GM19324 (cell line): ENCODE data around the gene WASF1.
"Not testable (repeated sequence)": the region's sequence is repeated elsewhere in the genome, so short reads cannot be mapped to it uniquely, and the experiment has no call there.

ENCODE experiments used
- ATAC-seq: cut with Tn5 transposase; IDR thresholded peaks from one replicate; pipeline ENCODE4 v1.9.1; 2021; ENCODE audit warnings: mild to moderate bottlenecking, moderate library complexity; ENCODE audit not compliant: unreplicated experiment, low FRiP score

WASF1 gene

GRCh38 chr6:110095101-110095500 is 84.4 kb downstream of the WASF1 start:
- ATAC-seq, result no peak

DNA sequence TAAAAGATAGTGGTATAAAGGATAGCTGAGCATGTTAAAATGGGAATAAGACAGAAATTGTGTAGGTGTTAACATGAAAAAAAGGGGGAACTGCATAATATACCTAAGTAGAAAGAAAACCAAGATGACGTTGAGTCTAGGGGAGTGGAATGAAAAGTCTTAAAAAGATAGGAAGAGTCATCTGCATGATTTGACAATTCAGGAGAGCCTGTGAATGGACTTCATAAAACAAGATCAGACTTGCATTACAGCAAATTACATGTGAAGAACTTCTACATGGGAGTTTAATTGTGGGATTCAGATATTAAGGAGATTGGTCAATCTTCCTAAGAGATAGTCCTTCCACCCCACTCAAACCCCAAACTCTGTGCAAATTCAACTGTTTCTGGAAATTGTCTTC is 85.5 kb downstream of the WASF1 start:
- ATAC-seq, result no peak

GRCh38 chr6:110090876-110091275 is 88.6 kb downstream of the WASF1 start:
- ATAC-seq, result no peak

DNA sequence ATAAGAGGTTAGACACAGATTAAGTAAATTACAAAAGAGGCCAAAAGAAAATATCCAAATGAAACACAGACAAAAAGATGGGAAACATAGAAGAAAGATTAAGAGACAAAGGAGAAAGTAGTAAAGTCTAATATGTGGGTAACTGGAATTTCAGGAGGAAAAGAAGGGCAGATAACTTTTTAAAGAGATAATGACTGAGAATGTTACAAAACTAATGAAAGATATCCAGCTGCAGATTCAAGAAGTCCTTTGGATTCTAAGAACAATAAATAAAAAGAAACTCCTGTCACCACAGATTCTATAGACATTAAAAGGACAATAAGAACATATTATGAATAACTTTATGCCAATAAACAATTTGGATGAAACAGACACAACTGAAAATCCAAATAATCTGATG is 90.1 kb downstream of the WASF1 start:
- no peak for ATAC-seq

DNA sequence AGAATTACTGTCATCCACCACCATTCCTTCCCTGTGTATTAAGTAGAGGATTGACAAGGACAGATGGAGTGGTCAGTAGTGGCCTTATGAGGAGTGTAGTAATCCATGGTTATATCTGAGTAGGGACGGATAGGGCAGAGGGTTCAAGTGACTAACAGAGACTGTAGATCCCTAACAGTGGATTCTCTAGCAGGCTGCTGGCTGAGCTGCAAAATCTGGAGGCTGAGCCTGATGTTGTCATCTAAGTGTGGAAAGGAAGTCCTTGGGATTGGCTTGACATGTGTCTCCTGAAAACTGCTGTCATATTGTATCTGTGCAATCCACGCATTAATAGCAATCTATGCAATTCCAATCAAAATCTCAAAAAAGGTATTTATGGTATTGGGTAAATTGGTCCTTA is 94.2 kb downstream of the WASF1 start:
- ATAC-seq, result no peak

DNA sequence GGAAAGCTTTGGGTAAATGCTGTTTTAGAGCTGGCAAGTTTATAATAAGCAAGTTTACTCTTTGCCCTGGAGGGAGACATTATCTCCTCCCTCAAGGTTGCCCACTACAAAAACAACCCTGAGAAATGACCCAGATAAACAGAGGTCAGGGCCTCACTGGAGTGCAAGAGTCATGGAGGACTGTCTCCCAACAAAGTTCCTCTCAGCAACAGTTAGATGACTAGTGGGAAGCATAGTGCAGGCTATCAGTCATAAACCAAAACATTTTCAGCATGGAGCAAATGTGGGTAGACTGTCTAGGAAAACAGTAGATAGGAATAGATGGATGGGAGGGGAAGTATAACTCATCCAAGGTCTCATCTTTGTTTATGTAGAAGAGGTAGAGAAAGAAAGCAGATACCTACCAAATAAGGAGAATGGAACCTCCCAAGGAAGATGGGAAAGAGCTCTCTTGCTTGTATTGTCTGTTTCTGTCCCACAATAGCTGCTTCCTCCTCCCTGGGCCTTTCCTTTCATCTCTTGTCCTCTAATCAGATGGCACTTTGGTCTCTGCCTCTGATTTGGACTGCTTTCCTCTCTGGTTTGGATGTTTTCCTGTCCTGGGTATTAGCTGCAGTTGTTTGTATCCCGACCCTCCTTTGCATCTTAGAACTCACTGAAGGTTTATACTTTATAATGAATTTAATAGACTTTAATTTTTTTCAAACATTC is 95.4 kb downstream of the WASF1 start:
- no peak for ATAC-seq

DNA sequence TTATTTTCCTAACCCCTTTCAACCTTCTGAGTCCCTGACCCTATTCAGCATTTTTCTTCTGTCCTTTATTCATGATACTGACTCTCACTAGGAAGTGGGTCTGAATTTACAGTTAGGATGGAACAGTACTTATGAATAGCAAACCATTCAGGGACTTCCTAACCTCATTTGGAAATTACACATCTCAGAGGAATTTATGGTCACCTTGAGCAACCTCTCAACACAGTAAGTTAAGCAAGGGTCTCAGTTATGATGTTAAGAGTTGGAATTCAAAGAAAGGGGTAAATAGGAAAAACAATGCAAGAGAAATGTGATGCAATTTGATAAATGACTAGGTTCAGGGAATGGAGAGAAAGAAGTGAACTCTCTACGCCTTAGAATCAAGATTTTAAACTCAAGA is 104.1 kb downstream of the WASF1 start:
- ATAC-seq, result no peak

GRCh38 chr6:110073474-110073873 is 106.0 kb downstream of the WASF1 start:
- not testable (repeated sequence) for ATAC-seq

DNA sequence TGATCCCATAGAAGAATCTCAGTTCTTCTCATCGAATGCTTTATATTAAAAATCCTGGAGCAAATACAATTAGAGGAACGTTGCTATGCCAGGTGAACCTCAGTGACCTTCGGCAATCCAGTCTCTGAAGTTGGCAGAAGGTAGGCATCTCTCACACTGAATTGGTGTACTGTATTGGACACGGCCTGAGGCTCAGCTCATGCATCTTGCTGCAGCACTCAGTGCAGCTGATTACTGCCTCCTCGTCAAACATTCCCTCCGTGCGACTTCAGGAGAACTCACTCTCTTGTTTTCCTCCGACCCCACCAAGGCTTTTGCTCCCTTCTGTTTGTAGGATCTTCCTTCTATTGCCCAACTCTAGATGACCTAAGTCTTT is 110.9 kb downstream of the WASF1 start:
- ATAC-seq, result no peak

GRCh38 chr6:110067837-110068591 is 111.5 kb downstream of the WASF1 start:
- ATAC-seq, result no peak

DNA sequence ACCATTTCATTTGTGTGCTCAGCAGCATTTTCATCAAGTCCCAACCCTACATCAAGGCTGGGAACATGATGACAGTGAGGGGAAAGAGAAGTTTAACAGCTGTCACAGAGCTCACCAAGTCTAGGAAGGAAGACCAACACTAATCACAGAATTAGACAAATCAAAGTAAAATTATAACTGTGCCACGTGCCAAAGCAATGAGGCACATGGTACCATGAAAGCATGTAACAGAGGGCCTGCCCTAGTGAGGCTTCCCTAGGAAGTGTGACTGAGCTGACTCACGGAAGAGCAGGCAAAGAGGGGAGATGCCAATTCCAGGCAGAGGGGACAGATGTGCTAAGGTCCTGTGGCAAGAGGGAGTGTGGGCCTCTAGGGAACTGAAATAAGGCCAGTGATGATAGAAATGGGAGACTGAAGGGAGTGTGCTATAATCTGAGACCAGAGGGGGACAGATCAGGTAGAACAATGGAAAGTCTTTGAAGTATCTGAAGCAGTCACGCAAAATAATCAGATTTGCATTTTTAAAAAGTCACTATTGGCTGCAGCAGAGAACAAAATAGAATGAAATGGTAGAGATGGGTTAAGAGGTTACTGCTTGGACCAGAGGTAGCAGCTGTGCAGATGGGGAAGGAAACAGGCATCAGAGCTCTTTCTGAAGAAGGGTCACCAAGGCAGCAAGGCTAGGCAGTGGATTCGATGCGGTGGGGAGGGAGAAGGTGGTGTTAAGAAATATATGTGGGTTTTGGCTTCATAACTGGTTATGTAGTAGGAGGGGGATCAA is 114.5 kb downstream of the WASF1 start:
- no peak for ATAC-seq

GRCh38 chr6:110063594-110064263 is 115.7 kb downstream of the WASF1 start:
- no peak for ATAC-seq

- no peak for ATAC-seq
These were observed 124.1 kb downstream of the WASF1 start for GRCh38 chr6:110055387-110055735.

GRCh38 chr6:110054664-110055386 is 124.6 kb downstream of the WASF1 start:
- no peak for ATAC-seq

GRCh38 chr6:110053395-110054240 is 125.9 kb downstream of the WASF1 start:
- ATAC-seq, result no peak

GRCh38 chr6:110050440-110050813 is 129.0 kb downstream of the WASF1 start:
- no peak for ATAC-seq
